HepG2 (cell line): Measurements from ENCODE around the gene UBQLN1. TPM values are rescaled to one million over a fixed set of nuclear protein-coding genes. Genes with fewer than 3 reads are reported as not detected.

Source experiments
- FIP1L1 ChIP-seq: fragments of 200-400 bp; formaldehyde crosslinking; IDR thresholded peaks from 2 replicates; pipeline ENCODE4 v1.6.1; 2018; ENCODE audit warnings: low read depth, mild to moderate bottlenecking, low read length, moderate library complexity, borderline replicate concordance; ENCODE audit not compliant: insufficient read depth
- GTF2F1 ChIP-seq: fragments of 150-350 bp; IDR thresholded peaks from 2 replicates; pipeline ENCODE4 v1.6.1; 2014; ENCODE audit warnings: low read length
- IKZF5 ChIP-seq: IDR thresholded peaks from 2 replicates; pipeline ENCODE4 v1.6.1; 2018; ENCODE audit warnings: missing genetic modification reagents, mild to moderate bottlenecking, missing compliant biosample characterization
- MAZ ChIP-seq, 2 experiments: sonication (generic) in 1 of 2; formaldehyde crosslinking in 1 of 2; IDR thresholded peaks; 2 replicates each; pipeline versions ENCODE4 v1.5.0 to v1.6.1; 2012 to 2020; ENCODE audit warnings: low read depth in 2 of 2, mild to moderate bottlenecking in 2 of 2, borderline replicate concordance in 1 of 2, improper control_type of control experiment in 1 of 2, low read length in 1 of 2, missing genetic modification reagents in 1 of 2, moderate library complexity in 1 of 2
- MEIS2 ChIP-seq: sonication (generic); formaldehyde crosslinking; IDR thresholded peaks from 2 replicates; pipeline ENCODE4 v1.9.0; 2021; ENCODE audit warnings: mild to moderate bottlenecking, missing genetic modification reagents
- NFRKB ChIP-seq: fragments of 450-650 bp; IDR thresholded peaks from 2 replicates; pipeline ENCODE4 v1.6.1; 2017
- SATB2 ChIP-seq: sonication (generic); formaldehyde crosslinking; IDR thresholded peaks from 2 replicates; pipeline ENCODE4 v1.5.0; 2020; ENCODE audit warnings: missing genetic modification reagents
- SMARCE1 ChIP-seq: fragments of 450-650 bp; IDR thresholded peaks from 2 replicates; pipeline ENCODE4 v1.6.1; 2017; ENCODE audit warnings: borderline replicate concordance
- TFAP4 ChIP-seq: sonication (generic); IDR thresholded peaks from 2 replicates; pipeline ENCODE4 v1.6.1; 2016; ENCODE audit warnings: low read depth, borderline replicate concordance
- THAP7 ChIP-seq: sonication (generic); formaldehyde crosslinking; IDR thresholded peaks from 2 replicates; pipeline ENCODE4 v1.8.1; 2023; ENCODE audit warnings: mild to moderate bottlenecking, missing genetic modification reagents
- THYN1 ChIP-seq: sonication (generic); formaldehyde crosslinking; IDR thresholded peaks from 2 replicates; pipeline ENCODE4 v1.8.1; 2023; ENCODE audit warnings: low read depth, mild to moderate bottlenecking, moderate library complexity, missing genetic modification reagents, borderline replicate concordance
- ZFX ChIP-seq: sonication (generic); formaldehyde crosslinking; IDR thresholded peaks from 2 replicates; pipeline ENCODE4 v1.4.0; 2020; ENCODE audit warnings: mild to moderate bottlenecking, low read depth, missing genetic modification reagents, moderate library complexity
- ZNF251 ChIP-seq: sonication (generic); formaldehyde crosslinking; IDR thresholded peaks from 2 replicates; pipeline ENCODE4 v1.9.0; 2021; ENCODE audit warnings: mild to moderate bottlenecking, missing genetic modification reagents
- ZNF33B ChIP-seq: sonication (generic); formaldehyde crosslinking; IDR thresholded peaks from 2 replicates; pipeline ENCODE4 v1.5.1; 2020; ENCODE audit warnings: mild to moderate bottlenecking, missing genetic modification reagents
- ZNF431 ChIP-seq: sonication (generic); formaldehyde crosslinking; IDR thresholded peaks from 2 replicates; pipeline ENCODE4 v1.9.0; 2022; ENCODE audit warnings: missing genetic modification reagents, low read depth, mild to moderate bottlenecking, borderline replicate concordance
- ZNF691 ChIP-seq: sonication (generic); formaldehyde crosslinking; IDR thresholded peaks from 2 replicates; pipeline ENCODE4 v1.4.0; 2020; ENCODE audit warnings: missing genetic modification reagents, low read depth, mild to moderate bottlenecking, borderline replicate concordance
- ZNF75D ChIP-seq: sonication (generic); formaldehyde crosslinking; IDR thresholded peaks from 2 replicates; pipeline ENCODE4 v1.8.1; 2023; ENCODE audit warnings: missing genetic modification reagents, mild to moderate bottlenecking, borderline replicate concordance
- ZNF766 ChIP-seq: sonication (generic); formaldehyde crosslinking; IDR thresholded peaks from 2 replicates; pipeline ENCODE4 v1.5.0; 2020; ENCODE audit warnings: missing genetic modification reagents, borderline replicate concordance
- ZNF879 ChIP-seq: sonication (generic); formaldehyde crosslinking; IDR thresholded peaks from 2 replicates; pipeline ENCODE4 v1.8.1; 2023; ENCODE audit warnings: missing genetic modification reagents
- polyA plus RNA-seq, 8 experiments: library from polyadenylated mRNA; depleted of rRNA in 3 of 8; stranded (reverse) in 7 of 8; unstranded in 1 of 8; fragments of >200 nt; fragmentation: Illumina TruSeq in 4 of 8; extraction: Trizol in 4 of 8; gene quantifications; 2 replicates each; pipeline versions ENCODE4 v1.2.1 to v1.2.3, GENCODE V29; 2011 to 2016; ENCODE audit warnings: low read depth in 4 of 8, missing spikeins in 1 of 8, mixed read lengths in 1 of 8; ENCODE audit not compliant: insufficient read depth in 1 of 8
- total RNA-seq, 5 experiments: library from RNA; depleted of rRNA; stranded (reverse); fragments of >200 nt; fragmentation: Illumina TruSeq; extraction: Trizol; gene quantifications; 2 replicates each; pipeline ENCODE4 v1.2.3, GENCODE V29; 2016; ENCODE audit warnings: low read depth in 1 of 5
- TF ChIP-seq, protein P1 (sequence below): sonication (generic); formaldehyde crosslinking; IDR thresholded peaks from 2 replicates; pipeline ENCODE4 v1.4.0; 2020; ENCODE audit warnings: missing genetic modification reagents
- TF ChIP-seq, protein P2 (sequence below): sonication (generic); formaldehyde crosslinking; IDR thresholded peaks from 2 replicates; pipeline ENCODE4 v1.4.0; 2020; ENCODE audit warnings: mild to moderate bottlenecking, low read depth, missing genetic modification reagents
- TF ChIP-seq, protein P3 (sequence below): sonication (generic); formaldehyde crosslinking; IDR thresholded peaks from 2 replicates; pipeline ENCODE4 v1.8.0; 2022; ENCODE audit warnings: mild to moderate bottlenecking, missing genetic modification reagents; ENCODE audit not compliant: insufficient replicate concordance

UBQLN1 gene
- total and polyA plus RNA-seq, 2 of the 13 experiments (the other 11 are each of a cell fraction or from before 2014, with no cell fraction given): 78.1 to 83.8 TPM

DNA sequence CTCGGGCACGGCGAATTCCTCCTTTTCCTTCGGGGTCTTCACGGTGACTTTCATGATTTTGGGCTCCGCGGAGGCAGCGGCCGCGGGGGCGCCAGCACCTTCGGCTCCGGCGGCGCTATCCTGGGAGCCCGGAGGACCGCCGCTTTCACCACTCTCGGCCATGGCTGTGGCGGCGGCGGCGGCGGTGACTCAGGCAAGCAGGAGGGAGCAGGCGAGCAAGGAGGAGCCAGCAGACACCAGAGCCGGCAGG is 315 bp downstream of the UBQLN1 start (continued):
- TF ChIP-seq SATB2 (CRISPR knock-in tag) (no peak), ZNF691 (CRISPR knock-in tag) (no peak), MAZ (IDR thresholded peaks at IDR 0.05; ENCODE audit: borderline replicate concordance, low read depth, low read length) (no peak), MAZ (CRISPR knock-in tag; IDR thresholded peaks at IDR 0.05; ENCODE audit: low read depth) (no peak), ZNF251 (CRISPR knock-in tag) (no peak), IKZF5 (no peak), TFAP4 (no peak), ZNF431 (CRISPR knock-in tag) (no peak), ZNF766 (0 out of 2 replicates have a peak, but pooled peaks have one; percentile 13), THAP7 (CRISPR knock-in tag) (0 out of 2 replicates have a peak, but pooled peaks have one; percentile 66), ZNF75D (no peak), ZFX (CRISPR knock-in tag) (no peak), ZNF33B (no peak), ZNF879 (CRISPR knock-in tag) (0 out of 2 replicates have a peak, but pooled peaks have one; percentile 79), MEIS2 (CRISPR knock-in tag) (no peak), NFRKB (no peak), THYN1 (CRISPR knock-in tag) (no peak), GTF2F1 (no peak), FIP1L1 (no peak), SMARCE1 (no peak)
- TF ChIP-seq, protein P1, sequence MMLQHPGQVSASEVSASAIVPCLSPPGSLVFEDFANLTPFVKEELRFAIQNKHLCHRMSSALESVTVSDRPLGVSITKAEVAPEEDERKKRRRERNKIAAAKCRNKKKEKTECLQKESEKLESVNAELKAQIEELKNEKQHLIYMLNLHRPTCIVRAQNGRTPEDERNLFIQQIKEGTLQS: no peak
- TF ChIP-seq, protein P2, sequence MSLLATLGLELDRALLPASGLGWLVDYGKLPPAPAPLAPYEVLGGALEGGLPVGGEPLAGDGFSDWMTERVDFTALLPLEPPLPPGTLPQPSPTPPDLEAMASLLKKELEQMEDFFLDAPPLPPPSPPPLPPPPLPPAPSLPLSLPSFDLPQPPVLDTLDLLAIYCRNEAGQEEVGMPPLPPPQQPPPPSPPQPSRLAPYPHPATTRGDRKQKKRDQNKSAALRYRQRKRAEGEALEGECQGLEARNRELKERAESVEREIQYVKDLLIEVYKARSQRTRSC (CRISPR knock-in tag): no peak
- TF ChIP-seq, protein P3, sequence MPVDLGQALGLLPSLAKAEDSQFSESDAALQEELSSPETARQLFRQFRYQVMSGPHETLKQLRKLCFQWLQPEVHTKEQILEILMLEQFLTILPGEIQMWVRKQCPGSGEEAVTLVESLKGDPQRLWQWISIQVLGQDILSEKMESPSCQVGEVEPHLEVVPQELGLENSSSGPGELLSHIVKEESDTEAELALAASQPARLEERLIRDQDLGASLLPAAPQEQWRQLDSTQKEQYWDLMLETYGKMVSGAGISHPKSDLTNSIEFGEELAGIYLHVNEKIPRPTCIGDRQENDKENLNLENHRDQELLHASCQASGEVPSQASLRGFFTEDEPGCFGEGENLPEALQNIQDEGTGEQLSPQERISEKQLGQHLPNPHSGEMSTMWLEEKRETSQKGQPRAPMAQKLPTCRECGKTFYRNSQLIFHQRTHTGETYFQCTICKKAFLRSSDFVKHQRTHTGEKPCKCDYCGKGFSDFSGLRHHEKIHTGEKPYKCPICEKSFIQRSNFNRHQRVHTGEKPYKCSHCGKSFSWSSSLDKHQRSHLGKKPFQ (CRISPR knock-in tag): peak; percentile 47
